Ovary (tissue), 9 donors: Measurements from ENCODE around the gene TCF25. TPM values are rescaled to one million over a fixed set of nuclear protein-coding genes. Genes with fewer than 3 reads are reported as not detected.

Experiments used
- DNase-seq, 5 donors: peaks; one replicate each; pipeline ENCODE4 v3.0.0-alpha.2; 2019 to 2020
- H3K27ac ChIP-seq, 2 donors: fragments of 200-600 bp; one replicate each; pipeline versions ENCODE4 v1.5.1 to v1.8.0; 2019 to 2022
- H3K27me3 ChIP-seq: fragments of 200-600 bp; one replicate; pipeline ENCODE4 v1.8.0; 2022
- H3K36me3 ChIP-seq: fragments of 200-600 bp; sonication (generic); one replicate; pipeline ENCODE4 v1.5.1; 2019
- H3K4me1 ChIP-seq: one replicate; pipeline ENCODE4 v1.8.1; 2013; ENCODE audit warnings: mild to moderate bottlenecking, moderate library complexity; ENCODE audit not compliant: insufficient read depth
- H3K4me3 ChIP-seq: fragments of 200-600 bp; sonication (generic); one replicate; pipeline ENCODE4 v1.5.1; 2017
- H3K9me3 ChIP-seq, 2 donors: fragments of 200-600 bp in 1 of 2; sonication (generic) in 1 of 2; one replicate each; pipeline versions ENCODE4 v1.5.1 to v1.8.1; 2013 to 2019; ENCODE audit warnings: mild to moderate bottlenecking in 1 of 2, moderate library complexity in 1 of 2
- EP300 ChIP-seq: sonication (generic); formaldehyde crosslinking; IDR thresholded peaks from one replicate; pipeline ENCODE4 v1.6.1; 2017; ENCODE audit warnings: antibody characterized with exemption
- POLR2A ChIP-seq: fragments of 450-650 bp; IDR thresholded peaks from one replicate; pipeline ENCODE4 v1.6.1; 2017; ENCODE audit warnings: antibody characterized with exemption, mild to moderate bottlenecking, moderate library complexity
- WGBS, 3 donors: extraction: QIAGEN DNeasy Blood & Tissue Kit in 1 of 3; methylation state at CpG; one replicate each; pipeline versions ENCODE4 v1.1.5 to v1.1.7; 2013 to 2017; 5-methylcytosine and 5-hydroxymethylcytosine counted together
- intact Hi-C, 4 donors: fragments of 100-400 bp; cut with DNase I; formaldehyde crosslinking; loops; one replicate each; pipeline versions ENCODE4 v1.11.0 to v1.15.1; 2022 to 2023
- polyA plus RNA-seq, 2 donors: library from polyadenylated mRNA; stranded (reverse); fragments of 200-250 nt in 1 of 2; fragments of 350-450 nt in 1 of 2; fragmentation: Illumina TruSeq in 1 of 2; extraction: RNeasy Lipid Tissue Mini Kit (QIAGEN cat#74804) in 1 of 2; gene quantifications; one replicate each; pipeline ENCODE4 v1.2.3, GENCODE V29; 2013 to 2014
- total RNA-seq, 7 donors: library from RNA; depleted of rRNA in 2 of 7; stranded (reverse); fragments of >200 nt in 2 of 7; fragmentation: NEBNext Ultra II Directional in 3 of 7; extraction: Animal tissue kit (Norgen Biotek cat#: 25700) in 3 of 7; gene quantifications; one replicate each; pipeline versions ENCODE4 v1.1.0 to v1.2.4, GENCODE V29; 2016 to 2023
- TF ChIP-seq, protein P1 (sequence below), 3 donors: fragments of 450-650 bp in 2 of 3; fragments of 200-600 bp in 1 of 3; IDR thresholded peaks; one replicate each; pipeline versions ENCODE4 v1.5.1 to v1.8.0; 2016 to 2022; ENCODE audit warnings: antibody characterized with exemption in 3 of 3, mild to moderate bottlenecking in 1 of 3
- donor health status: DM: no; HTN: no; CAD: no; lungs with moderate emphysema.
- donor health status: DM: no; HTN: no; CAD: no.
- donor health status: Bipolar disorder and iron deficiency.
- donor health status: DM: yes; HTN: yes; CAD: no.
- donor health status: DM: no; HTN: no; CAD: no.
- donor health status: DM: yes; HTN: yes; CAD: no.

TCF25 gene
- total and polyA plus RNA-seq, 9 donors: 122 to 210 (median 185) TPM

DNA sequence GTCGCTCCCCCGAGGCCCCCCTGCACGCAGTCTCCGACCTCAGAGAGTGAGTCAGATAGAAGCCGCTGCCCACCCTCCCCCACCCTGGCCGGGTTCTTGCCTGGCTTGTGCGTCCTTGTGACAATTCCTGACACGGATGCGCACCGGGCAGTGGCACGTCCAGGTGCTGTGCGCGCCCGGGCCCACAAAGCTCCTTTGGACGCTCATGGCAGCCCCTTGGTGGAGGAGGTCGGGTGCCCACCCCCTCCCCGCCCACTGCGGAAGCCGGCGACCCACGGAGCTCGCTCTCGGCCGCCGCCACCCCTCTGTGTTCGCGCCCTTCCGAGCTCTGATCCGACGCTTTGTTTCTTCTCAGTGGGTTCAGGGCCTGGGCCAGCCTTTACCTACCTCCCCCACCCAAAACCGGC is 49.1 kb downstream of the TCF25 start:
- intact Hi-C loops: no loop called here
- WGBS, 3 donors: 0% methylated on average over 30 to 31 of the region's 31 CpGs
- peak; percentile 58 to 82 (median 69) for DNase-seq
- Histone ChIP-seq H3K36me3 (no peaks in the 10 kb centered on the region), H3K27ac (peak overlapping the region in 1 of 2 donors; percentile 6), H3K27me3 (peaks cover 4% of the 10 kb centered on the region), H3K4me3 (peak overlapping the region; percentile 33), H3K4me1 (peaks cover 12% of the 10 kb centered on the region), H3K9me3 (no peaks in the 10 kb centered on the region)
- no peak for TF ChIP-seq POLR2A
- TF ChIP-seq EP300: no peak
- TF ChIP-seq, protein P1, sequence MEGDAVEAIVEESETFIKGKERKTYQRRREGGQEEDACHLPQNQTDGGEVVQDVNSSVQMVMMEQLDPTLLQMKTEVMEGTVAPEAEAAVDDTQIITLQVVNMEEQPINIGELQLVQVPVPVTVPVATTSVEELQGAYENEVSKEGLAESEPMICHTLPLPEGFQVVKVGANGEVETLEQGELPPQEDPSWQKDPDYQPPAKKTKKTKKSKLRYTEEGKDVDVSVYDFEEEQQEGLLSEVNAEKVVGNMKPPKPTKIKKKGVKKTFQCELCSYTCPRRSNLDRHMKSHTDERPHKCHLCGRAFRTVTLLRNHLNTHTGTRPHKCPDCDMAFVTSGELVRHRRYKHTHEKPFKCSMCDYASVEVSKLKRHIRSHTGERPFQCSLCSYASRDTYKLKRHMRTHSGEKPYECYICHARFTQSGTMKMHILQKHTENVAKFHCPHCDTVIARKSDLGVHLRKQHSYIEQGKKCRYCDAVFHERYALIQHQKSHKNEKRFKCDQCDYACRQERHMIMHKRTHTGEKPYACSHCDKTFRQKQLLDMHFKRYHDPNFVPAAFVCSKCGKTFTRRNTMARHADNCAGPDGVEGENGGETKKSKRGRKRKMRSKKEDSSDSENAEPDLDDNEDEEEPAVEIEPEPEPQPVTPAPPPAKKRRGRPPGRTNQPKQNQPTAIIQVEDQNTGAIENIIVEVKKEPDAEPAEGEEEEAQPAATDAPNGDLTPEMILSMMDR (IDR thresholded peaks at IDR 0.05): no peak

DNA sequence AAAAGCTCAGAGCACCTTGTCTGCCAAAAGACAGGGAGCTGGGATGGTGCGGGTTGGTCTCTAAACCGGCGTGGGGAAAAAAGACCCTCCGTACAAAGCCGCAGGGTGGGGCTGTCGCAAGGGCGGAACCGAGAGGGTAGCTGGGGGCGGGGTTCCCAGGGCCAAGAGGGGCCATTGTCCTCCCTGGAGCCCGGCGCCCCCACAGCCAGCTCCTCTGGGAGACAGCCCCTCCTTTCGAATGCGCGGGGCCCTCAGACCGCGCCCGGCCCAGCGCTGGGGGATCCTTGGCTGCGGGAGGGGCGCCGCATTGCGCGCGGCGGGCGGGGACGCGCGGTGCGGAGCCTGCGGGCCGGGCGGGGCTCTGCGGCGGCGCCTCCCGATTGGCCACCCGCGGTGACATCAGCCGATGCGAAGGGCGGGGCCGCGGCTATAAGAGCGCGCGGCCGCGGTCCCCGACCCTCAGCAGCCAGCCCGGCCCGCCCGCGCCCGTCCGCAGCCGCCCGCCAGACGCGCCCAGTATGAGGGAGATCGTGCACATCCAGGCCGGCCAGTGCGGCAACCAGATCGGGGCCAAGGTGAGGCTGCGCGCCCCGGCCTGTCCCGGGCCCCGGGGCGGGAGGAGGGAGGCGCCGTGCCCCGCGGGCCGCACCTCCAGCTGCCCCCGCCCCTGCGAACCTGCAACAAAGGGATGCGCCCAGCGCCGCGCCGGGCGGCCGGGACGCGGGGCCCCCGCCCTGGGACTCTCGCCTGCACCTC is 49.7 kb downstream of the TCF25 start, which contains the start of gene TUBB3:
Gene TUBB3, plus strand, starts transcription at position 459 of the 756 bp plus-strand sequence. Its CDS starts 60 bp downstream, at position 519.
- no peaks in the 10 kb centered on the region for H3K36me3 ChIP-seq
- WGBS, 3 donors: 0 to 1% (median 1%) methylated on average over 11 to 88 of the region's 88 CpGs
- peak within 1 kb of the TSS; percentile 33 for H3K4me3 ChIP-seq
- peak in 3 of 5 donors; percentile 50 to 78 (median 72) for DNase-seq
- intact Hi-C loops: no loop called here
- H3K27ac ChIP-seq: peak within 1 kb of the TSS in 1 of 2 donors; percentile 6
- no peaks in the 10 kb centered on the region for H3K9me3 ChIP-seq
- peaks cover 10% of the 10 kb centered on the region for H3K4me1 ChIP-seq
- TF ChIP-seq, protein P1 (IDR thresholded peaks at IDR 0.05): no peak
- TF ChIP-seq POLR2A: no peak
- H3K27me3 ChIP-seq: peaks cover 4% of the 10 kb centered on the region

DNA sequence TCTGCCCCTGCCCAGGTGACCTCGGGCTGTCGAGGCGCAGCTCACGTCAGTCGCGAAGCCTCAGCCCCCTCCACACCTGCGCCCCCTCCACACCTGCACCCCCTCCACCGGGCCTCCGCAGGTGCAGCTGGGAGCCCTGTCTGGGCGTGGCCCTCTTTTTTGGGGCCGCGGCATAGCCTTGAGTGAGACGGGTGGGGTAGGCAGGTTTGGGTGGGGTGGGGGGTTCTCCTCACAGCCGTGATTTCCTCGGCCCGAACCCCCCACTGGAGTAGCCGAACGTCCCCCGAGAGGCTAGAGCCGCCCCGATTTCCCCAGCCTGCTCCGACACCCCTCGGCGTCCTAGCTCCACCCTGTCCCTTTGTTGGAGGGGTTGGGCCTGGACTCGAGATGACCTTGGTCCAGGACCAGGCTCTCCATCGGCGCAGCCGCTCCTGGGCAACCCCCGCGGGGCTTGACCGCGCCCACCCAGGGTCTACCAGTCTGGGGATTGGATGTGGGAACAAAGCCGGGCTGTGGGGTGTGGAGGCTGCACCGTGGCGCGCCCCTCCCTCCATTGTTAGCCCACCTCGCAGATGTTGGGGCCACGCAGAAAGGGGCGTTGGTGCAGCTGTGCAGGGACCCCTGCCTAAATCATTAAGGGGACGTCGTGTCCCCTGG is 50.4 kb downstream of the TCF25 start:
- Histone ChIP-seq H3K27me3 (peaks cover 4% of the 10 kb centered on the region), H3K9me3 (no peaks in the 10 kb centered on the region), H3K27ac (no peak overlapping the region), H3K36me3 (no peaks in the 10 kb centered on the region), H3K4me1 (peaks cover 7% of the 10 kb centered on the region), H3K4me3 (no peak overlapping the region)
- 0 to 7% (median 2%) methylated on average over 21 to 41 of the region's 41 CpGs for WGBS, 3 donors
- peak in 2 of 5 donors; percentile 46 to 48 for DNase-seq
- intact Hi-C loops: no loop called here
- TF ChIP-seq EP300 (no peak), POLR2A (no peak)
- TF ChIP-seq, protein P1 (IDR thresholded peaks at IDR 0.05): no peak

DNA sequence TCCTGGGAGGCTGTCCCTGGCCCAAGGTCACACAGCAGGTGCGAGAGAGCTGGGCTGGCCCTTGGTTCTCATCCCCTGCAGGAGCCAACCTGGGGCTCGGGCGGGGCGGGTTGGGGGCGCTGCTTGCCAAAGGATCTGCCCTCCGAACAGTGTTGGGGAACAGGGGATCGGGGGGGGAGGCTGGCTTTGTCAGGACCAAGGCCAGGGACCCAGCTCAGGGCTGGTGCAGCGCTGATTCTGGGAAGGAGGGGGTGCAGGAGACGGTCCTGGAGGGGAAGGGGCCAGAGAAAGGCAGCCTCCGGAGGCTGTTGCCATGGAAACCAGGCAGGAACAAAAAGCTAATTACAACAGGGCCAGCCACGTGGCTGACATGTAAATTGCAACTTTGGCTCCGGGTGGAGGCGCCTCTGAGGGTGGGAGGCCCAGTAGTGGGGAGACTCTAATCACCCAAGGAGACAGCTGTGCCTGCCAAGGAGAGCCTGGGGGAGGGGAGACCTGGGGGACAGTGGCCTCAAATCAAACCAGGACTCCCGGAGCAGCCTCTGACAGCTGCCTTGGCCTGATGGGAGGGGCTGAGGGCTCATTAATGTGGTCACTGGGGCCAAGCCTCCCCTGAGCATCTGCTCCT is 51.0 kb downstream of the TCF25 start:
- no peaks in the 10 kb centered on the region for H3K36me3 ChIP-seq
- peaks cover 5% of the 10 kb centered on the region for H3K4me1 ChIP-seq
- TF ChIP-seq, protein P1 (IDR thresholded peaks at IDR 0.05): no peak
- TF ChIP-seq EP300 (no peak), POLR2A (no peak)
- H3K4me3 ChIP-seq: no peak overlapping the region
- peak in 2 of 5 donors; percentile 49 to 53 for DNase-seq
- H3K27ac ChIP-seq: no peak overlapping the region
- intact Hi-C loops: no loop called here
- WGBS, 3 donors: 4 to 5% (median 5%) methylated on average over 8 to 14 of the region's 14 CpGs
- H3K27me3 ChIP-seq: peaks cover 4% of the 10 kb centered on the region
- no peaks in the 10 kb centered on the region for H3K9me3 ChIP-seq
